NCI-H1417 treated with DMSO at 0.1 percent for 48 hours (cell line): Measurements from ENCODE around the gene ANKRD36.
"Not testable (repeated sequence)": the region's sequence is repeated elsewhere in the genome, so short reads cannot be mapped to it uniquely, and the experiment has no call there.

Experiments used
- DNase-seq: peaks from one replicate; lab custom pipeline; 2025; lab: John Stamatoyannopoulos, UW

The ANKRD36 gene

DNA sequence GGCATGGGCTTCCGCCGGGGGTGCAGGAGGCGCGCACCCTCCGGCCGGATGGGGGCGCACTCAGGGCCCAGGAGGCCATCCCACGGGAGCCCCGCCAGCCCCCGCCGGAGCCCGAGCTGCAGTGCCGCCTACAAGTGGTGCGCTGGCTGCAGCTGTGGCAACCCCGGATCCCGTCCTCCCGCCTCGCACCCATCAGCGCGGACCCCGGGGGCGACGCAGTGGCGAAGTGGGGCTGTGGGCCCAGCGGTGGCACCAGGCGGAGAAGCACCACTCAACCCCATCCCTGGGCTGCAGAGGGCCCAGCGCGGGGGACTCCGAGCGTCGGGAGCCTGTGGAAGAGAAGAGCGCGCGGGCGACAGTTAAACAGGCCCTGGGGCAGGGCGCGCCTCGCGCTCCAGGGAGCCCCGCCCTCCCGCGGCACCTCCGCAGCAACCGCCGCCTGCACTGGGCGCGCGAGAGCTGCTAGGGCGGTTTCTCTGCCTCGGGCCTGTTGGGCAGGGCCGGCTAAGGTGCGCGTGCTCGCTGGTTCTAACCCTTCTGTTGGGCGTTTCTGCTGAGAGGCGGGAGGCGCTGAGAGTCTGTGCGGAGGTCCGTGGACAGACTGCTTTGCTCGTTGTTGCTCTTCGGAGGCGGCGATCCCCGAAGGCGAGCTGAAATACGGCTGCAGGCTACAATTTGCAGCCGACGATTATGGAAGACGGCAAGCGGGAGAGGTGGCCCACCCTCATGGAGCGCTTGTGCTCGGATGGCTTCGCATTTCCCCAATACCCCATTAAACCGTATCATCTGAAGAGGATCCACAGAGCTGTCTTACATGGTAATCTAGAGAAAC is at the start of gene ANKRD36:
Gene ANKRD36, plus strand, starts transcription at position 104 of the 832 bp plus-strand sequence. Its CDS starts 587 bp downstream, at position 691.
- DNase-seq, result not testable (repeated sequence)

- DNase-seq, result not testable (repeated sequence)
Measured at GRCh38 chr2:97066030-97066429, 46.9 kb upstream of the ANKRD36 start.

DNA sequence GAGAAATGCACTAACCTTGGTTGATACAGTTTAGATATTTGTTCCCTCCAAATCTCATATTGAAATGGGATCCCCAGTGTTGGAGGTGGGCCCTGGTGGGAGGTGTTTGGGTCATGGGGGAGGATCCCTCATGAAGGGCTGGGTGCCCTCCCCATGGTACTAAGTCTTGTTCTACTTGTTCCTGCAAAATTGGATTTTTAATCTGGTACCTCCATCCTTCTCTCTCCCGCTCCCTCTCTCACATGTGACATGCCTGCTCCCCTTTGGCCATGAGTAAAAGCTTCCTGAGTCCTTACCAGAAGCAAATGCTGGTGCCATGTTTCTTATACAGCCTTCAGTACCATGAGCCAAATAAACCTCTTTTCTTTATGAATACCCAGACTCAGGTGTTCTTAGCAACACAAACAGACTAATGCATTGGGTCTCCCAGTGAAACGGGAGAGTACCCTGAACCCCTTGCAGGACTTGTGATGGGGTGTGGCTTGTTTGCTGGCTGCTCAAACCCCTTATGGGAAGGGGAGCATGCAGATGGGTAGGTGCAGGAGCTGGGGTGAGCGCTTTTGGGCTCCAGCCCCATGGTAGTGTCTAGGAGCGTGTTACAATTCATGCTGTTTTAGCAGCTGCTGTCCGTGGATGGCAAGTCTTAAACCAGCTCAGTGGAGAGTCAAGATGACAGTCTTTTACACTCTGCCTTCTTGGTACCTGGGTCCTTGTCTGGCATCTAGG is 45.5 kb upstream of the ANKRD36 start:
- no peak for DNase-seq

GRCh38 chr2:97068074-97068473 is 44.9 kb upstream of the ANKRD36 start:
- DNase-seq, result no peak

DNA sequence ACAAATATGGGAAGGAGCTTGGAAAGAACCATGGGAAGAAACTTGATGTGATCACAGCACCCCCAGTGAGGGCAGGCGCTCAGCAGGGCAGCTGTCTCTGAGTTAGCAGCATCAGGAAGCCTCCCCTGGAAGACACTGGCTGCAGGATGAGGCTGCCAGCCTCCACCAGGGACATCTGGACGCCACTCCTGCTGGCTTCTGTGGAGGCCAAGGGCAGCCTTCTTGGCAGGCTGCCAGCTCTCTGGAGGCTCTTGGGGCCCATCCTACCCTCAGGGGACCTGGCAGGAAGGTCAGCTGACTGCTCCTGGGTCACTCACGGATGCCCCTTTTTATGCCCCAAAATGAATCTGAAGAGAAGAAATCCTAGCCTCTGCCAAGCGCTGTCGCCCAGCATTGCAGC is 44.2 kb upstream of the ANKRD36 start:
- DNase-seq, result not testable (repeated sequence)

DNA sequence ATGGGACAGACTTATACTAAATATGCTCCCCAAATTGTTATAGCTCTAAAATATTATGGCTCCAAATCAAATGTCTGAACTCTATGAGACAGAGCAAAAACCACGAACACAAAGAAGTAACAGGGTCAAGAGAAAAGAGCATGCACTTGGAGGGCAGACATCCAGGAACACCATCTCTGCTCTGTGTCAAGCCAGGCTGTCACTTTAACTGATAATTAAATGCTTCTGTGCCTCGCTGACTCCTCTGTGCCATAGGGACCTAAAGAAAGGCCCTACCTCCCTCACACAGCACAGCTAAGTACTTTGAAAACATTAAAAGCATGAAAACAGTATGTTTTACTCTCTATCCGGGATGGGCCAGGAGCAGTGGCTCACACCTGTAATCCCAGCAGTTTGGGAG is 42.0 kb upstream of the ANKRD36 start:
- not testable (repeated sequence) for DNase-seq

- not testable (repeated sequence) for DNase-seq
Measured at GRCh38 chr2:97077213-97077612, 35.7 kb upstream of the ANKRD36 start.

DNA sequence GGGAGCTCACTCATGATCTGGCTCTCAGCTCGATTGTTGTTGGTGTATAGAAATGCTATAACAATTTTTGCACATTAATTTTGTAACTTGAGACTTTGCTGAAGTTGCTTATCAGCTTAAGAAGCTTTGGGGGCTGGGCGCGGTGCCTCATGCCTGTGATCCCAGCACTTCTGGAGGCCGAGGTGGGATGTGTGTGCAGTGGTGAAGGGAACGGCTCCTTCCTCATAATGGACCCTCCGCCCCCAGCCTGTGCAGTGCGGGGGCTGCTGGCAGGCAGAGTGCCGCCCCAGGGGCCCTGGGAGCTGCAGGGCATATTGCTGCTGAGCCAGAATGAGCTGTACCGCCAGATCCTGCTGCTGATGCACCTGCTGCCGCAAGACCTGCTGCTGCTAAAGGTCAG is 32.1 kb upstream of the ANKRD36 start:
- DNase-seq, result not testable (repeated sequence)

DNA sequence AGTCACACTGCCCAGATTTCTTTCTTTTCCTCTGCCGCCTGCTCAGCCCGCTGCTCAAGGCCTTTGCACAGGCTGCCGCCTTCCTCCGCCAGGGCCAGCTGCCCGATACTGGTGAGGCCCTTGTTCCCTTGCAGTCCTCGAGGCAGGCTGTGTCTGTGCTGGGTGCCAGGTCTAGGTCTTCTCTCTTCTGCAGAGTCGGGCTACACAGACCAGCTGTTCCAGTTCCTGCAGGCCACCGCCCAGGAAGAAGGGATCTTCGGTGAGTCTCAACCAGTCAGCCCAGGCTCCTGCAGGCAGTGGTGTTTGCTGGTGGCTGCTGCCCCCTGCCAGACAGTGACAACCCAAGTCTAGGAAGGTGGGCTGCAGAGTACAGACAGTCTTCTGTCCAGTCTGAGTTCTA is 30.7 kb upstream of the ANKRD36 start:
- DNase-seq, result not testable (repeated sequence)

- not testable (repeated sequence) for DNase-seq
Measured at GRCh38 chr2:97083516-97083915, 29.4 kb upstream of the ANKRD36 start.

- DNase-seq, result not testable (repeated sequence)
Measured at GRCh38 chr2:97085093-97085492, 27.9 kb upstream of the ANKRD36 start.

DNA sequence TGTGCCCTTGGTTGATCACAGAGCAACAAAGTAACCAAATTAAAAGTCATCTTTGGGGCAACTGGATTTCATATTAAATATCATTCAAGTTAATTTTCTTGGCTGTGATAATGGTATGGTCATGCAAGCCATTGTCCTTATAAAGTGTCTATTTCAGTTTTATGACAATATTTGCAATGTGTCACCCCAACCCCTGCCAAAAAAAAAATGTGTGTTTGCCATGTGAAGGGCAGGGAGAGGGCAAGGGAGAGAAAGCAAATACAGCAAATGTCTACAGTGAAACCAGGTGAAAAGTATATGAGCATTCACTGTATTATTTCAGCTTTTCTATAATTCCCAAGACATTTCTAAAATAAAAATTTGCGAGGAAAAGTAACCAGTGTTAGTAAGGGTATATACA is 24.2 kb upstream of the ANKRD36 start:
- DNase-seq, result not testable (repeated sequence)

GRCh38 chr2:97092946-97093345 is 20.0 kb upstream of the ANKRD36 start:
- not testable (repeated sequence) for DNase-seq

- DNase-seq, result not testable (repeated sequence)
Measured at GRCh38 chr2:97093983-97094771, 18.8 kb upstream of the ANKRD36 start.

DNA sequence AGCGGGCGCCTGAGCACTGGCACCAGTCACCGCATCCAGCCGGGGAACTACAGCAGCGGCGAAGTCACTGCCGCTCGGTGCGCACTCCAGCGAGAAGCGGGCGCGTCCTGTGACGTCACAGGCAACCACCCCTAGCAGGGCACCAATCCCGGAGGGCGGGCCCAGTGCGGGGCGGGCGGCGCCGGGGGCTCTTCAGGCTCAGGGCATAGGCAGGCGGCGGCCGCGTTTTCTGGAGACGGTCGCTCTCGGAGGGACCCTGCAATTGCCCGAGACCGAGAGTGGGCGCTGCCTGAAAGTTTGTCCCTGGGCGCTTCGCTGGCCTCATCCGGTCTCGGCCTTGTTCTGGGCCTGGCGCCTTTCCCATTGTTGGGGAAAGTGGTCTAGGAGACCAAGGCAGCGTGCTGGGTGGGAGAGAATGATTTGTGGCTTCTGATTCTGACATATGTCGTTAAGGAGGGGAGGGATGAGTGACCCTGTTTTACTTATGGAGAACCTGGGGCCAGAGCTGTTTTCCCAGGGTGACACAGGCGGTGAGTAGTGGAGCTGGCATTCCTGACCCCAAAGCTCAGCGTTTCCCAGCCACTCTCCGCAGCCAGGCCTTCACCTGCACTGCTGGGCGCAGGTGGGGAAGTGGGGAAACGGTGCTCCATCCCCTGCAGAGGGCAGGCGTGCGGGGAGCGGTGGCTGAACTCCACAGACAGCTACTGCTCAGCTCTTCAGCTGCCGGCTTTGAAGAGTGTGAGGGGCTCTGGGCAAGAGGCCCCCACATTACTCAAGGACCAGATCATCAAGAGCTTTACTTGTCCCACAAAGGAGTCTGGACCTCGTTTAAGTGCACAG is 18.0 kb upstream of the ANKRD36 start, which contains the start of gene FAHD2B:
Gene FAHD2B, minus strand, starts transcription at position 111 of the 840 bp plus-strand sequence. CDS start 3,176 bp downstream, outside the sequence.
- DNase-seq, result not testable (repeated sequence)

DNA sequence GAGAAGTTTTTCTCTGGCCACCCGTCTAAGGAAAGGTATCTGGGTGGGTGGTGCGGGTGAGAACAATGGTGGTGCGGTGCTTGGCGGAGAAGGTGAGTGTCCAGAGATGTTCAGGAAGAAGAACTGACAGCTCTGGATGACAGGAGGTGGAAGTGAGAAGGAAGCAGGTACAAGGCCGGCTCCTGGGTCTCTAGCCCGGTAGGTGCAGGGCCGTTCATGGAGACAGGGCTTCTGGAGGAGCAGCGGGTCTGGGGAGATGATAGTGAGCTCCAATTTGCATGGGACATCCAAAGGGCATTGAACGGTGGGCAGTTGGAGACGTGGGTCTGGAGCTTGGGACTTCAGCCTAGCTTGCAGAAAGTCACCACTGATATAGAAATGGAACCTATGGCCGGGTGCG is 17.3 kb upstream of the ANKRD36 start:
- no peak for DNase-seq

GRCh38 chr2:97098786-97099372 is 14.1 kb upstream of the ANKRD36 start:
- not testable (repeated sequence) for DNase-seq

DNA sequence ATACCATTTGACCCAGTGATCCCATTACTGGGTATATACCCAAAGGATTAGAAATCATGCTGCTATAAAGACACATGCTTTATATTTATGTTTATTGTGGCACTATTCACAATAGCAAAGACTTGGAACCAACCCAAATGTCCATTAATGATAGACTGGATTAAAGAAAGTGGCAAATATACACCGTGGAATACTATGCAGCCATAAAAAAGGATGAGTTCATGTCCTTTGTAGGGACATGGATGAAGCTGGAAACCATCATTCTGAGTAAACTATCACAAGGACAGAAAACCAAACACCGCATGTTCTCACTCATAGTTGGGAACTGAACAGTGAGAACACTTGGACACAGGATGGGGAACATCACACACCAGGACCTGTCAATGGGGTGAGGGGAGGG is 6.1 kb upstream of the ANKRD36 start:
- DNase-seq, result not testable (repeated sequence)

DNA sequence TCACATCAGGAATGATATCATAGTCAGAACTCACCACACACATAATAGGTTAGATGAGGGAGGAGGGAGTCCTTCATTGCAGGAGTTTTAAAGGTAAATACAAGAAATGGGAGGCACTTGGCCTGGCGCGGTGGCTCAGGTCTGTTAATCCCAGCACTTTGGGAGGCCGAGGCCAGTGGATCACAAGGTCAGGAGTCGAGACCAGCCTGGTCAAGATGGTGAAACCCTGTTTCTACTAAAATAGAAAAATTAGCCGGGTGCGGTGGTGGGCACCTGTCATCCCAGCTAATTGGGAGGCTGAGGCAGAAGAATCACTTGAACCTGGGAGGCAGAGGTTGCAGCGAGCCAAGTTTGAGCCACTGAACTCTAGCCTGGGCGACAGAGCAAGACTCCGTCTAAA is 1.7 kb upstream of the ANKRD36 start:
- not testable (repeated sequence) for DNase-seq

DNA sequence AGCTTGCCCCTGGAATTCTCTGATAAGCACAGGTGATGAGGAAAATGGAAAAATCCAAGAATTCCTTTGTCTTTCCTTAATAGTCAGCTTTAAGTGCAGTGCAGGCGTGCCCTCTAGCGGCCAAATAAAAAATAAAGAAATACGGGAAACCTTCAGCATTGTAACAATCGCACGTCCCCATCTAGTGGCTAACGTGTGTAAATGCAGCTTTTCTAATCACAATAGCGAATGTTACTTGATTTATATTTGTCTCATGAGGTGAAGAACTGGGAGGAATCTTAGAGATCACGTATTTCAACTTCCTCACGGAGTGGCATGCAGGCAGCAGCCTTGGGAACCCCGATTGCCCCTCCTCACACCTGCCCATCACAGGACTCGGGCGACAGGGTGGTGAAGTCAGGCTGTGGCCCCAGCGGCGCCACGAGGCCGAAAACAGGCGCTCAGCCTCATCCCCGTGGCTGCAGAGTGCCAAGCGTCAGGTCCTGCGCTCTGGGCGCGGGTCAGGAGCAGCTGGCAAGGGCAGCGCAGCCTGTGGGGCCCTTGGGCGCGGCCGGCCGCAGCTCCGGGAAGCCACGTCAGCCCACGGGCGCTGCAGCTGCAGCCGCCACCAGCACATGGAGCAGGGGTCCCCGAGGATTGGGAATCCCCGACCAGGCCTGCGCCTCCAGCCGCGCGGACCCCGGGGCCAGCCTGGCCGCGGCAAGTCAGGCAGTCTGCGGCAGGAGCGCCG is 468 bp upstream of the ANKRD36 start:
- not testable (repeated sequence) for DNase-seq
